Neural cell (in vitro differentiated cells): ENCODE data around the gene MTRF1. TPM values are rescaled to one million over a fixed set of nuclear protein-coding genes. Genes with fewer than 3 reads are reported as not detected.
"Not testable (repeated sequence)": the region's sequence is repeated elsewhere in the genome, so short reads cannot be mapped to it uniquely, and the experiment has no call there.

Experiments used
- H2AFZ ChIP-seq: fragments of 200-600, 300-800 bp; sonication (generic), shearing (Covaris generic); 2 replicates; pipeline ENCODE4 v1.6.0; 2014; ENCODE audit warnings: low read depth, mild to moderate bottlenecking, antibody characterized with exemption, low read length, moderate library complexity
- H3F3A ChIP-seq: fragments of 200-600 bp; shearing (Covaris generic); 2 replicates; pipeline ENCODE4 v1.6.1; 2016; ENCODE audit warnings: mild to moderate bottlenecking, moderate library complexity, mixed read lengths, antibody characterized with exemption, low read length; ENCODE audit not compliant: insufficient read depth, poor library complexity, severe bottlenecking
- H3K27ac ChIP-seq: fragments of 200-600, 300-800 bp; sonication (generic), shearing (Covaris generic); 2 replicates; pipeline ENCODE4 v1.5.1; 2014; ENCODE audit warnings: mild to moderate bottlenecking, low read length, moderate library complexity
- H3K27me3 ChIP-seq: fragments of 300-800, 200-600 bp; sonication (generic), shearing (Covaris generic); 2 replicates; pipeline ENCODE4 v1.6.0; 2014; ENCODE audit warnings: mild to moderate bottlenecking, low read depth, low read length, moderate library complexity; ENCODE audit not compliant: insufficient read depth
- H3K36me3 ChIP-seq: fragments of 300-800, 200-600 bp; sonication (generic), shearing (Covaris generic); 2 replicates; pipeline ENCODE4 v1.5.1; 2014; ENCODE audit warnings: mild to moderate bottlenecking, antibody characterized with exemption, low read length, moderate library complexity; ENCODE audit not compliant: insufficient read depth
- H3K4me2 ChIP-seq: fragments of 300-800, 200-600 bp; sonication (generic), shearing (Covaris generic); 2 replicates; pipeline ENCODE4 v1.6.0; 2014; ENCODE audit warnings: mild to moderate bottlenecking, low read length
- H3K4me3 ChIP-seq: fragments of 300-800, 200-600 bp; sonication (generic), shearing (Covaris generic); 2 replicates; pipeline ENCODE4 v1.5.1; 2014; ENCODE audit warnings: mild to moderate bottlenecking, low read length, moderate library complexity
- H3K79me2 ChIP-seq: fragments of 200-600 bp; shearing (Covaris generic); replicated peaks from 2 replicates; pipeline ENCODE4 v1.6.0; 2014; ENCODE audit warnings: mild to moderate bottlenecking, low read length, moderate library complexity; ENCODE audit not compliant: insufficient read depth
- H3K9ac ChIP-seq: fragments of 300-800, 200-600 bp; sonication (generic), shearing (Covaris generic); 2 replicates; pipeline ENCODE4 v1.6.1; 2016; ENCODE audit warnings: mild to moderate bottlenecking, low read length, mixed read lengths
- H3K9me2 ChIP-seq: fragments of 200-600 bp; shearing (Covaris generic); 2 replicates; pipeline ENCODE4 v1.6.1; 2016; ENCODE audit warnings: mild to moderate bottlenecking, low read length, mixed read lengths; ENCODE audit not compliant: insufficient read depth
- H3K9me3 ChIP-seq: fragments of 200-600, 300-800 bp; sonication (generic), shearing (Covaris generic); 2 replicates; pipeline ENCODE4 v1.6.1; 2016; ENCODE audit warnings: mild to moderate bottlenecking, mixed run types, low read length, moderate library complexity, mixed read lengths
- H4K20me1 ChIP-seq: fragments of 200-600 bp; shearing (Covaris generic); 2 replicates; pipeline ENCODE4 v1.6.1; 2016; ENCODE audit warnings: mild to moderate bottlenecking, mixed run types; ENCODE audit not compliant: insufficient read depth
- EP300 ChIP-seq: fragments of 450-650 bp; conservative IDR thresholded peaks from 2 replicates; pipeline ENCODE4 v1.6.1; 2014; ENCODE audit warnings: antibody characterized with exemption, mild to moderate bottlenecking, moderate library complexity; ENCODE audit not compliant: poor library complexity, severe bottlenecking
- SMC3 ChIP-seq: fragments of 450-650 bp; conservative IDR thresholded peaks from 2 replicates; pipeline ENCODE4 v1.6.1; 2014; ENCODE audit warnings: antibody characterized with exemption, mild to moderate bottlenecking, moderate library complexity; ENCODE audit not compliant: poor library complexity
- polyA plus RNA-seq: library from polyadenylated mRNA; depleted of rRNA; stranded (reverse); fragments of >200 nt; gene quantifications from 2 replicates; pipeline ENCODE4 v1.2.3, GENCODE V29; 2014
- TF ChIP-seq, protein P1 (sequence below): IDR thresholded peaks from 2 replicates; pipeline ENCODE4 v1.6.1; 2012; ENCODE audit warnings: borderline replicate concordance
- TF ChIP-seq, protein P2 (sequence below): fragments of 450-650 bp; IDR thresholded peaks from 2 replicates; pipeline ENCODE4 v1.5.1; 2014; ENCODE audit warnings: antibody characterized with exemption, mild to moderate bottlenecking, moderate library complexity; ENCODE audit not compliant: poor library complexity, severe bottlenecking

MTRF1 gene
- polyA plus RNA-seq, 1 donor from 2014 or later = 15.7 TPM

DNA sequence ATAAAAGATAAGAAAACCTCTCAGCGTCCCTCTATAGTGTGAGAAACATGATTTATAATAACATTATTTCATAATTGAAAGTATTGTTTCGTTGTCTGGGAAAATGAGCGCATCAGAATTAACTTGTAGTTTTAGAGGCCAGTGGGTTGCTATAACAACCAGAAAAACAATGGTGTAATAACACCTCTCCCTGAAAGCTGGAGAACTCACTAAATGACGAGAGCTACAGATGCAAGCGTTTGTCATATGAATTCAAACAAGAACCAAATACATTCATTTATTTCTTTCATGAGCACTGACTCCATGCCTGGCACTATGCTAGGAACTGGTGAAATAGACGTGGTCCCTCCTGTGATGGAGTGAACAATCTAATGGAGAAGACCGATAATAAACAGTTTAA, 85.3 kb downstream of the MTRF1 start:
- no peak overlapping the region for H3K9ac ChIP-seq
- no peak overlapping the region for H2AFZ ChIP-seq
- H4K20me1 ChIP-seq = no peaks in the 10 kb centered on the region
- no peaks in the 10 kb centered on the region for H3K9me2 ChIP-seq
- H3K79me2 ChIP-seq = no peaks in the 10 kb centered on the region
- H3K4me2 ChIP-seq = no peak overlapping the region
- H3K4me3 ChIP-seq = no peak overlapping the region
- TF ChIP-seq EP300 = no peak
- TF ChIP-seq, protein P1, sequence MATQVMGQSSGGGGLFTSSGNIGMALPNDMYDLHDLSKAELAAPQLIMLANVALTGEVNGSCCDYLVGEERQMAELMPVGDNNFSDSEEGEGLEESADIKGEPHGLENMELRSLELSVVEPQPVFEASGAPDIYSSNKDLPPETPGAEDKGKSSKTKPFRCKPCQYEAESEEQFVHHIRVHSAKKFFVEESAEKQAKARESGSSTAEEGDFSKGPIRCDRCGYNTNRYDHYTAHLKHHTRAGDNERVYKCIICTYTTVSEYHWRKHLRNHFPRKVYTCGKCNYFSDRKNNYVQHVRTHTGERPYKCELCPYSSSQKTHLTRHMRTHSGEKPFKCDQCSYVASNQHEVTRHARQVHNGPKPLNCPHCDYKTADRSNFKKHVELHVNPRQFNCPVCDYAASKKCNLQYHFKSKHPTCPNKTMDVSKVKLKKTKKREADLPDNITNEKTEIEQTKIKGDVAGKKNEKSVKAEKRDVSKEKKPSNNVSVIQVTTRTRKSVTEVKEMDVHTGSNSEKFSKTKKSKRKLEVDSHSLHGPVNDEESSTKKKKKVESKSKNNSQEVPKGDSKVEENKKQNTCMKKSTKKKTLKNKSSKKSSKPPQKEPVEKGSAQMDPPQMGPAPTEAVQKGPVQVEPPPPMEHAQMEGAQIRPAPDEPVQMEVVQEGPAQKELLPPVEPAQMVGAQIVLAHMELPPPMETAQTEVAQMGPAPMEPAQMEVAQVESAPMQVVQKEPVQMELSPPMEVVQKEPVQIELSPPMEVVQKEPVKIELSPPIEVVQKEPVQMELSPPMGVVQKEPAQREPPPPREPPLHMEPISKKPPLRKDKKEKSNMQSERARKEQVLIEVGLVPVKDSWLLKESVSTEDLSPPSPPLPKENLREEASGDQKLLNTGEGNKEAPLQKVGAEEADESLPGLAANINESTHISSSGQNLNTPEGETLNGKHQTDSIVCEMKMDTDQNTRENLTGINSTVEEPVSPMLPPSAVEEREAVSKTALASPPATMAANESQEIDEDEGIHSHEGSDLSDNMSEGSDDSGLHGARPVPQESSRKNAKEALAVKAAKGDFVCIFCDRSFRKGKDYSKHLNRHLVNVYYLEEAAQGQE = no peak
- TF ChIP-seq, protein P2, sequence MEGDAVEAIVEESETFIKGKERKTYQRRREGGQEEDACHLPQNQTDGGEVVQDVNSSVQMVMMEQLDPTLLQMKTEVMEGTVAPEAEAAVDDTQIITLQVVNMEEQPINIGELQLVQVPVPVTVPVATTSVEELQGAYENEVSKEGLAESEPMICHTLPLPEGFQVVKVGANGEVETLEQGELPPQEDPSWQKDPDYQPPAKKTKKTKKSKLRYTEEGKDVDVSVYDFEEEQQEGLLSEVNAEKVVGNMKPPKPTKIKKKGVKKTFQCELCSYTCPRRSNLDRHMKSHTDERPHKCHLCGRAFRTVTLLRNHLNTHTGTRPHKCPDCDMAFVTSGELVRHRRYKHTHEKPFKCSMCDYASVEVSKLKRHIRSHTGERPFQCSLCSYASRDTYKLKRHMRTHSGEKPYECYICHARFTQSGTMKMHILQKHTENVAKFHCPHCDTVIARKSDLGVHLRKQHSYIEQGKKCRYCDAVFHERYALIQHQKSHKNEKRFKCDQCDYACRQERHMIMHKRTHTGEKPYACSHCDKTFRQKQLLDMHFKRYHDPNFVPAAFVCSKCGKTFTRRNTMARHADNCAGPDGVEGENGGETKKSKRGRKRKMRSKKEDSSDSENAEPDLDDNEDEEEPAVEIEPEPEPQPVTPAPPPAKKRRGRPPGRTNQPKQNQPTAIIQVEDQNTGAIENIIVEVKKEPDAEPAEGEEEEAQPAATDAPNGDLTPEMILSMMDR = no peak
- peaks cover 3% of the 10 kb centered on the region for H3K9me3 ChIP-seq
- H3K27ac ChIP-seq = no peak overlapping the region
- no peaks in the 10 kb centered on the region for H3K36me3 ChIP-seq
- no peaks in the 10 kb centered on the region for H3F3A ChIP-seq
- H3K27me3 ChIP-seq = no peaks in the 10 kb centered on the region

DNA sequence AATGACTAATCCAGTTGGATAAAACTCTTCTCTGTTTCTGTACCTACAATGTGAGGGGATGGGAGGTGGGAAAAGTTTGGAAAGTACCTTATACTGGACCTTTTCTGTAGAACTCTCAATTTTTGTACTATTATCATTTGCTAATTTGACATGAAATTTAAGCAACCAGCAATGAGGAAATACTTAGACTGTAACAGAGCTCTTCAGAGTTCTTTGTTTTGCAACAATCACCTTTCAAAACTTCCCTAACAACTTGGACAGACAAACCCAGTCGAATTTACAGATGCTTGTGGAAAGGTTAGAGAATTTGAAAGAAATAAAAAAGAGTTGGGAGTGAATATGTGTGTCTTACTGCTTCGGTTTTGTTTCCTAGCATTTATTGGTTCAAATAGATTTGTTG, 85.8 kb downstream of the MTRF1 start:
- Histone ChIP-seq H3K36me3 (no peaks in the 10 kb centered on the region), H3K4me3 (no peak overlapping the region), H3K4me2 (no peak overlapping the region), H3K9ac (no peak overlapping the region), H3K9me3 (peaks cover 3% of the 10 kb centered on the region), H3F3A (no peaks in the 10 kb centered on the region), H3K27ac (no peak overlapping the region), H3K9me2 (no peaks in the 10 kb centered on the region), H2AFZ (no peak overlapping the region), H3K27me3 (no peaks in the 10 kb centered on the region), H3K79me2 (no peaks in the 10 kb centered on the region), H4K20me1 (no peaks in the 10 kb centered on the region)
- TF ChIP-seq, protein P2 = no peak
- TF ChIP-seq SMC3 (no peak), EP300 (no peak)
- TF ChIP-seq, protein P1 = no peak

DNA sequence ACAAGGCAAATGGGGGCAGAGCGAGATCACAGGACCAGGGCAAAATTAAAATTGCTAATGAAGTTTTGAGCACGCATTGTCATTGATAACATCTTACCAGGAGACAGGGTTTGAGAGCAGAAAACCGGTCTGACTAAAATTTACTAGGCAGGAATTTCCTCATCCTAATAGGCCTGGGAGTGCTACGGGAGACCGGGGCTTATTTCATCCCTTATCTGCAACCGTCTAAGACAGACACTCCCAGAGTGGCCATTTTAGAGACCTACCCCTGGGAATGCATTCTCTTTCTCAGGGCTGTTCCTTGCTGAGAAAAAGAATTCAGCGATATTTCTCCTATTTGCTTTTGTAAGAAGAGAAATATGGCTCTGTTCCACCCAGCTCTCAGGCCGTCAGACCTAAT, 87.8 kb downstream of the MTRF1 start:
- H3K36me3 ChIP-seq, H3F3A ChIP-seq, H3K9me2 ChIP-seq, H3K9ac ChIP-seq, H2AFZ ChIP-seq, H3K27me3 ChIP-seq, H3K4me3 ChIP-seq, H4K20me1 ChIP-seq, H3K9me3 ChIP-seq, H3K27ac ChIP-seq, H3K79me2 ChIP-seq, H3K4me2 ChIP-seq: not testable (repeated sequence)
